Gastroesophageal sphincter (tissue), 3 donors: ENCODE measurements around the gene COL2A1.

Source experiments
- CTCF ChIP-seq, 4 experiments: fragments of 200-600 bp in 2 of 4; fragments of 450-650 bp in 2 of 4; sonication (generic) in 1 of 4; IDR thresholded peaks; one replicate each; pipeline ENCODE4 v1.5.1; 2017 to 2019; ENCODE audit warnings: antibody characterized with exemption in 4 of 4, mild to moderate bottlenecking in 2 of 4, moderate library complexity in 2 of 4
- EP300 ChIP-seq: sonication (generic); formaldehyde crosslinking; IDR thresholded peaks from one replicate; pipeline ENCODE4 v1.6.1; 2017; ENCODE audit warnings: antibody characterized with exemption, mild to moderate bottlenecking
- POLR2A ChIP-seq, 2 donors: fragments of 450-650 bp; IDR thresholded peaks; one replicate each; pipeline ENCODE4 v1.6.1; 2017; ENCODE audit warnings: antibody characterized with exemption in 2 of 2, mild to moderate bottlenecking in 2 of 2, moderate library complexity in 1 of 2
- POLR2AphosphoS5 ChIP-seq: sonication (generic); formaldehyde crosslinking; IDR thresholded peaks from one replicate; pipeline ENCODE4 v1.6.1; 2017; ENCODE audit warnings: antibody characterized with exemption

- TF ChIP-seq POLR2AphosphoS5 (no peak), CTCF (IDR thresholded peaks at IDR 0.05) (no peak), POLR2A (IDR thresholded peaks at IDR 0.05) (no peak), EP300 (no peak)
These were observed 19.9 kb downstream of the COL2A1 start for GRCh38 chr12:47984331-47984801.
